H1 (cell line): Measurements from ENCODE around the gene IKZF5. TPM values are rescaled to one million over a fixed set of nuclear protein-coding genes. Genes with fewer than 3 reads are reported as not detected.

Experiments used
- CTCF ChIA-PET: fragments of 300-600 bp; sonication (Branson Sonifier 250); formaldehyde crosslinking; loops from one replicate; lab custom pipeline; 2021; ENCODE audit not compliant: partially characterized antibody; lab: Charles Lee
- POLR2A ChIA-PET: fragments of 300-600 bp; sonication (Branson Sonifier 250); formaldehyde crosslinking; loops from one replicate; lab custom pipeline; 2021; ENCODE audit warnings: inconsistent platforms; ENCODE audit not compliant: partially characterized antibody; lab: Charles Lee
- DNase-seq, 2 experiments: peaks; one replicate each; pipeline versions ENCODE4 v3.0.0 to v3.0.0-alpha.2; 2010 to 2022; ENCODE audit warnings: low spot score in 2 of 2, low read depth in 1 of 2, mixed read lengths in 1 of 2
- FAIRE-seq: peaks from 2 replicates; lab custom pipeline; 2011; peaks lifted over from hg19 to GRCh38; lab: Jason Lieb, UNC
- H2AFZ ChIP-seq: 2 replicates; pipeline ENCODE4 v1.8.1; 2012; ENCODE audit warnings: low read length, inconsistent platforms
- H2AK5ac ChIP-seq: 2 replicates; pipeline ENCODE4 v1.6.1; 2013; ENCODE audit warnings: low read depth, low read length
- H2BK120ac ChIP-seq: replicated peaks from 2 replicates; pipeline ENCODE3; 2013; ENCODE audit warnings: low read depth, low read length, inconsistent platforms
- H2BK12ac ChIP-seq: 2 replicates; pipeline ENCODE4 v1.6.1; 2013; ENCODE audit warnings: low read depth, low read length
- H2BK15ac ChIP-seq: 2 replicates; pipeline ENCODE4 v1.6.1; 2013; ENCODE audit warnings: low read length
- H2BK20ac ChIP-seq: 2 replicates; pipeline ENCODE4 v1.6.1; 2013; ENCODE audit warnings: low read length
- H2BK5ac ChIP-seq: 2 replicates; pipeline ENCODE4 v1.6.1; 2013; ENCODE audit warnings: low read depth, low read length
- H3K14ac ChIP-seq: 2 replicates; pipeline ENCODE4 v1.6.1; 2013; ENCODE audit warnings: inconsistent platforms; ENCODE audit not compliant: insufficient read length
- H3K18ac ChIP-seq: 2 replicates; pipeline ENCODE4 v1.6.1; 2013; ENCODE audit warnings: low read length; ENCODE audit errors: extremely low read depth
- H3K23ac ChIP-seq: 2 replicates; pipeline ENCODE4 v1.6.1; 2013; ENCODE audit warnings: inconsistent platforms; ENCODE audit not compliant: insufficient read length
- H3K23me2 ChIP-seq: 2 replicates; pipeline ENCODE4 v1.6.1; 2013; ENCODE audit warnings: low read depth, low read length
- H3K27ac ChIP-seq: 2 replicates; pipeline ENCODE4 v1.6.1; 2011; ENCODE audit warnings: low read depth, low read length, inconsistent platforms
- H3K27me3 ChIP-seq, 4 experiments: replicated peaks in 1 of 4; 1 replicate in 1 of 4; 2 replicates in 3 of 4; pipeline versions ENCODE4 v1.6.1 to v1.8.1; 2011 to 2013; ENCODE audit warnings: low read length in 3 of 4, mild to moderate bottlenecking in 3 of 4, inconsistent platforms in 2 of 4, mixed read lengths in 2 of 4, moderate library complexity in 1 of 4; ENCODE audit not compliant: control insufficient read depth in 3 of 4, insufficient read depth in 3 of 4; ENCODE audit errors: extremely low read depth in 1 of 4
- H3K36me3 ChIP-seq, 4 experiments: 2 replicates each; pipeline versions ENCODE4 v1.6.1 to v1.8.1; 2011 to 2013; ENCODE audit warnings: mild to moderate bottlenecking in 4 of 4, low read length in 3 of 4, moderate library complexity in 2 of 4, control low read depth in 1 of 4, inconsistent platforms in 1 of 4; ENCODE audit not compliant: insufficient read depth in 4 of 4, control insufficient read depth in 2 of 4
- H3K4ac ChIP-seq: replicated peaks from 2 replicates; pipeline ENCODE3; 2013; ENCODE audit warnings: low read length, low read depth, mixed read lengths, inconsistent platforms; ENCODE audit not compliant: insufficient read length
- H3K4me1 ChIP-seq, 4 experiments: replicated peaks in 1 of 4; 1 replicate in 1 of 4; 2 replicates in 3 of 4; pipeline versions ENCODE4 v1.6.1 to v1.8.1; 2011 to 2013; ENCODE audit warnings: low read length in 3 of 4, inconsistent platforms in 2 of 4, mixed read lengths in 1 of 4; ENCODE audit not compliant: insufficient read depth in 4 of 4, control insufficient read depth in 3 of 4
- H3K4me2 ChIP-seq, 2 experiments: 2 replicates each; pipeline versions ENCODE4 v1.6.1 to v1.8.1; 2011 to 2013; ENCODE audit warnings: low read depth in 2 of 2, low read length in 2 of 2, control low read depth in 1 of 2, inconsistent platforms in 1 of 2, mild to moderate bottlenecking in 1 of 2; ENCODE audit not compliant: insufficient read depth in 1 of 2
- H3K4me3 ChIP-seq, 4 experiments: fragments of 200-600, 300-600 bp in 1 of 4; sonication (generic), shearing (Covaris generic), sonication (Bioruptor Twin) in 1 of 4; 2 replicates each; pipeline versions ENCODE4 v1.5.1 to v1.8.1; 2011 to 2016; ENCODE audit warnings: low read length in 4 of 4, low read depth in 3 of 4, control low read depth in 2 of 4, inconsistent platforms in 2 of 4, mild to moderate bottlenecking in 2 of 4, mixed read lengths in 1 of 4, moderate library complexity in 1 of 4; ENCODE audit not compliant: insufficient read depth in 2 of 4; ENCODE audit errors: extremely low read depth in 1 of 4
- H3K56ac ChIP-seq: replicated peaks from 2 replicates; pipeline ENCODE3; 2013; ENCODE audit warnings: low read depth, mild to moderate bottlenecking, mixed read lengths, low read length, inconsistent platforms; ENCODE audit not compliant: insufficient read length
- H3K79me1 ChIP-seq: 2 replicates; pipeline ENCODE4 v1.6.1; 2013; ENCODE audit warnings: low read depth, low read length, control low read depth
- H3K79me2 ChIP-seq, 2 experiments: 2 replicates each; pipeline versions ENCODE4 v1.6.1 to v1.8.1; 2012 to 2013; ENCODE audit warnings: low read length in 2 of 2, mild to moderate bottlenecking in 2 of 2, inconsistent platforms in 1 of 2; ENCODE audit not compliant: insufficient read depth in 2 of 2, control insufficient read depth in 1 of 2
- H3K9ac ChIP-seq, 4 experiments: replicated peaks in 1 of 4; 1 replicate in 1 of 4; 2 replicates in 3 of 4; pipeline versions ENCODE4 v1.6.1 to v1.8.1; 2011 to 2013; ENCODE audit warnings: low read depth in 3 of 4, low read length in 3 of 4, control low read depth in 2 of 4, mild to moderate bottlenecking in 2 of 4, moderate library complexity in 2 of 4, inconsistent platforms in 1 of 4; ENCODE audit errors: extremely low read depth in 1 of 4
- H3K9me3 ChIP-seq, 2 experiments: 2 replicates each; pipeline versions ENCODE4 v1.6.1 to v1.8.1; 2012 to 2013; ENCODE audit warnings: mild to moderate bottlenecking in 2 of 2, moderate library complexity in 2 of 2, control low read depth in 1 of 2, inconsistent platforms in 1 of 2, low read depth in 1 of 2, low read length in 1 of 2, mixed read lengths in 1 of 2; ENCODE audit not compliant: insufficient read depth in 2 of 2
- H4K20me1 ChIP-seq, 2 experiments: replicated peaks in 1 of 2; 2 replicates each; pipeline versions ENCODE3 to v1.8.1; 2011 to 2013; ENCODE audit warnings: inconsistent platforms in 2 of 2, low read length in 2 of 2, mild to moderate bottlenecking in 1 of 2; ENCODE audit not compliant: insufficient read depth in 2 of 2, control insufficient read depth in 1 of 2
- H4K5ac ChIP-seq: 2 replicates; pipeline ENCODE4 v1.6.1; 2013; ENCODE audit warnings: low read length, low read depth, mixed read lengths, inconsistent platforms; ENCODE audit not compliant: insufficient read length
- H4K8ac ChIP-seq: 2 replicates; pipeline ENCODE4 v1.8.0; 2013; ENCODE audit warnings: mild to moderate bottlenecking, moderate library complexity, low read length, inconsistent platforms; ENCODE audit not compliant: insufficient read depth; ENCODE audit errors: extremely low read depth
- H4K91ac ChIP-seq: replicated peaks from 2 replicates; pipeline ENCODE3; 2013; ENCODE audit warnings: low read length, mixed read lengths, inconsistent platforms; ENCODE audit not compliant: insufficient read length
- BRCA1 ChIP-seq: IDR thresholded peaks from 2 replicates; pipeline ENCODE4 v1.6.1; 2012; ENCODE audit warnings: low read depth, low read length, improper control_type of control experiment
- CEBPB ChIP-seq: IDR thresholded peaks from 2 replicates; pipeline ENCODE4 v1.6.1; 2012; ENCODE audit warnings: low read depth, low read length
- EGR1 ChIP-seq: IDR thresholded peaks from 2 replicates; pipeline ENCODE4 v1.6.1; 2011; ENCODE audit warnings: low read depth, low read length, borderline replicate concordance
- EZH2 ChIP-seq: fragments of 200-600 bp; sonication (generic); IDR thresholded peaks from 2 replicates; pipeline ENCODE4 v1.7.1; 2012; ENCODE audit warnings: low read depth, mild to moderate bottlenecking, moderate library complexity, low read length, inconsistent platforms; ENCODE audit not compliant: severe bottlenecking
- GABPA ChIP-seq: IDR thresholded peaks from 2 replicates; pipeline ENCODE4 v1.6.1; 2011; ENCODE audit warnings: mild to moderate bottlenecking, low read length, moderate library complexity, borderline replicate concordance; ENCODE audit not compliant: insufficient read depth
- KDM1A ChIP-seq: fragments of 200-600, 300-600 bp; sonication (generic); IDR thresholded peaks from 2 replicates; pipeline ENCODE4 v1.7.1; 2016; ENCODE audit warnings: mild to moderate bottlenecking, low read length, borderline replicate concordance
- KDM4A ChIP-seq: IDR thresholded peaks from one replicate; pipeline ENCODE4 v1.7.1; 2012; ENCODE audit warnings: low read depth, mild to moderate bottlenecking, moderate library complexity, low read length, inconsistent platforms; ENCODE audit not compliant: severe bottlenecking
- KDM5A ChIP-seq: fragments of 200-600 bp; IDR thresholded peaks from 2 replicates; pipeline ENCODE4 v1.7.1; 2012; ENCODE audit warnings: mild to moderate bottlenecking, low read length, inconsistent platforms, mixed read lengths
- NANOG ChIP-seq: IDR thresholded peaks from 2 replicates; pipeline ENCODE4 v1.6.1; 2011; ENCODE audit warnings: low read length, low read depth, mild to moderate bottlenecking, inconsistent platforms; ENCODE audit not compliant: insufficient read depth, poor library complexity, severe bottlenecking
- TAF7 ChIP-seq: optimal IDR thresholded peaks from 2 replicates; pipeline ENCODE3; 2011; ENCODE audit warnings: low read depth, mild to moderate bottlenecking, inconsistent platforms, low read length, moderate library complexity, borderline replicate concordance
- polyA plus RNA-seq, 7 experiments: library from polyadenylated mRNA; depleted of rRNA in 3 of 7; stranded (reverse) in 5 of 7; unstranded in 2 of 7; fragments of >200 nt in 5 of 7; fragments of 200-250 nt in 2 of 7; gene quantifications; 1 replicate in 5 of 7; 2 replicates in 1 of 7; 4 replicates in 1 of 7; pipeline versions ENCODE4 v1.2.1 to v1.2.3, GENCODE V29; 2011 to 2013; ENCODE audit warnings: missing spikeins in 2 of 7, mixed read lengths in 2 of 7
- total RNA-seq: library from RNA; stranded (reverse); fragmentation: NEBNext Ultra II Directional; extraction: Animal tissue kit (Norgen Biotek cat#: 25700); gene quantifications from 2 replicates; pipeline ENCODE4 v1.2.1, GENCODE V29; 2021

Gene IKZF5
- total and polyA plus RNA-seq, 2 of the 8 experiments (the other 6 are each of a cell fraction or from before 2014, with no cell fraction given) = 5.2 to 15.3 TPM

DNA sequence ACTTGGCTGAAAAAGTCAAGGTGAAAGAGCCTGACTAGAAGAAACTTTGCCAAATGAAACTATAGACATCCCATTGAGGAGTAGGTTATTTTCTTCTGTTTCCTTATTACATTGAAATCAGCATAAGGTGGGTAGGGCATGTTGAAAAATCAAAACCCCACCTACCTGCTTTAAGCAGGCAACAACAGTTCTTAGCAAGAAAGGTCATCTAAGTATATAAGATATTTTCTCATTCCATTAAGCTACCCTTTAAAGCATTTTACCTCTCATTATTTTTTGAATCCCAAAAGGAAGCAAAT lies 31.0 kb upstream of the IKZF5 start:
- Histone ChIP-seq H2BK20ac (no peak overlapping the region), H3K4me1 (peaks cover 0 to 8% (median 1%) of the 10 kb centered on the region in 4 experiments; a peak in 2 of 7 replicates), H3K4ac (no peak overlapping the region), H3K27me3 (no peaks in the 10 kb centered on the region), H3K4me3 (no peak overlapping the region), H3K79me1 (no peaks in the 10 kb centered on the region), H3K14ac (no peak overlapping the region), H2BK15ac (no peak overlapping the region), H2BK5ac (no peak overlapping the region), H4K8ac (no peak overlapping the region), H2BK120ac (no peak overlapping the region), H2AK5ac (no peak overlapping the region), H2BK12ac (no peak overlapping the region), H2AFZ (no peak overlapping the region), H3K27ac (no peak overlapping the region), H3K79me2 (no peaks in the 10 kb centered on the region), H3K4me2 (no peak overlapping the region), H3K9me3 (no peaks in the 10 kb centered on the region), H3K36me3 (peaks cover 0 to 12% (median 3%) of the 10 kb centered on the region in 4 experiments; a peak in 4 of 8 replicates), H3K9ac (no peak overlapping the region), H4K91ac (no peak overlapping the region), H4K20me1 (no peaks in the 10 kb centered on the region), H3K23me2 (0 out of 2 replicates have a peak, but pooled peaks cover 2% of the 10 kb centered on the region), H3K18ac (no peak overlapping the region), H3K56ac (no peak overlapping the region), H4K5ac (no peak overlapping the region), H3K23ac (no peak overlapping the region)
- no peak for TF ChIP-seq EZH2
- no peak for TF ChIP-seq KDM1A
- TF ChIP-seq BRCA1 = no peak
- TF ChIP-seq CEBPB = no peak
- TF ChIP-seq KDM4A = no peak
- TF ChIP-seq GABPA = no peak
- TF ChIP-seq EGR1 = no peak
- TF ChIP-seq KDM5A = no peak
- TF ChIP-seq NANOG = no peak
- no peak for TF ChIP-seq TAF7
- CTCF ChIA-PET = interaction anchor here (1.4 kb wide), 1 partner anchor 80 kb away, joined by 4 read pairs; no protein-coding TSS in a partner anchor
- FAIRE-seq (no peak), DNase-seq (no peak)
- POLR2A ChIA-PET = interaction anchor here (0.7 kb wide), 1 partner anchor 821 kb away, joined by 3 read pairs; no protein-coding TSS in a partner anchor
